ENCODE results near the gene KIRREL2. TPM values are rescaled to one million over a fixed set of nuclear protein-coding genes. Genes with fewer than 3 reads are reported as not detected.
"Not testable (repeated sequence)": the region's sequence is repeated elsewhere in the genome, so short reads cannot be mapped to it uniquely, and the experiment has no call there.

The KIRREL2 gene
- total RNA-seq, 1 donor from 2014 or later, result 0.12 TPM

GRCh38 chr19:35863018-35863417 lies 6.3 kb downstream of the KIRREL2 start:
- ATAC-seq (no peak), DNase-seq (no peak)
- intact Hi-C loops (cut with micrococcal nuclease), result no loop called here

GRCh38 chr19:35868172-35868822 lies 11.6 kb downstream of the KIRREL2 start, which contains the start of gene APLP1:
APLP1 (plus strand) TSS chr19:35868574; CDS start chr19:35868637, 63 bp downstream.
- intact Hi-C loops (cut with micrococcal nuclease), result no loop called here
- ATAC-seq (peak; percentile 96), DNase-seq (peak; percentile 86)

GRCh38 chr19:35868823-35869326 lies 12.2 kb downstream of the KIRREL2 start:
- no peak for DNase-seq
- intact Hi-C loops (cut with micrococcal nuclease), result no loop called here
- ATAC-seq, result no peak

GRCh38 chr19:35869327-35870123 lies 12.8 kb downstream of the KIRREL2 start:
- ATAC-seq (peak; percentile 73), DNase-seq (peak; percentile 78)
- intact Hi-C loops (cut with micrococcal nuclease), result no loop called here

- DNase-seq, ATAC-seq: not testable (repeated sequence)
These were observed 13.5 kb downstream of the KIRREL2 start for GRCh38 chr19:35870124-35870736.

GRCh38 chr19:35870798-35871197 lies 14.1 kb downstream of the KIRREL2 start:
- intact Hi-C loops (cut with micrococcal nuclease), result no loop called here
- ATAC-seq, result no peak
- DNase-seq, result no peak

More at GRCh38 chr19:35870124-35870736, 13.5 kb downstream of the KIRREL2 start:
- intact Hi-C loops (cut with micrococcal nuclease), result not testable (repeated sequence)

GRCh38 chr19:35871611-35872010 lies 14.9 kb downstream of the KIRREL2 start:
- intact Hi-C loops (cut with micrococcal nuclease), result no loop called here
- DNase-seq (no peak), ATAC-seq (no peak)

GRCh38 chr19:35872180-35872579 lies 15.5 kb downstream of the KIRREL2 start:
- DNase-seq, result no peak
- intact Hi-C loops (cut with micrococcal nuclease), result no loop called here

GRCh38 chr19:35874392-35874930 lies 17.8 kb downstream of the KIRREL2 start:
- ATAC-seq (no peak), DNase-seq (no peak)
- intact Hi-C loops (cut with micrococcal nuclease), result no loop called here

More at GRCh38 chr19:35872180-35872579, 15.5 kb downstream of the KIRREL2 start:
- ATAC-seq, result no peak

GRCh38 chr19:35879068-35879467 lies 22.4 kb downstream of the KIRREL2 start:
- no peak for ATAC-seq
- no peak for DNase-seq
- intact Hi-C loops (cut with micrococcal nuclease), result no loop called here

- intact Hi-C loops (cut with micrococcal nuclease), result no loop called here
- DNase-seq (peak; percentile 96), ATAC-seq (peak; percentile 98)
These were observed 23.1 kb downstream of the KIRREL2 start for GRCh38 chr19:35879770-35880317.

- DNase-seq (no peak), ATAC-seq (peak; percentile 34)
- intact Hi-C loops (cut with micrococcal nuclease), result no loop called here
These were observed 25.6 kb downstream of the KIRREL2 start for GRCh38 chr19:35882114-35882832.

GRCh38 chr19:35883882-35884281 lies 27.2 kb downstream of the KIRREL2 start:
- ATAC-seq (no peak), DNase-seq (no peak)
- intact Hi-C loops (cut with micrococcal nuclease), result no loop called here

- intact Hi-C loops (cut with micrococcal nuclease), result no loop called here
- no peak for DNase-seq
- ATAC-seq, result no peak
These were observed 28.6 kb downstream of the KIRREL2 start for GRCh38 chr19:35885225-35885738.

- ATAC-seq, result no peak
- DNase-seq, result no peak
- intact Hi-C loops (cut with micrococcal nuclease), result no loop called here
These were observed 29.2 kb downstream of the KIRREL2 start for GRCh38 chr19:35885904-35886303.

GRCh38 chr19:35887197-35887596 lies 30.5 kb downstream of the KIRREL2 start:
- ATAC-seq, result no peak
- intact Hi-C loops (cut with micrococcal nuclease), result no loop called here

GRCh38 chr19:35888398-35888797 lies 31.7 kb downstream of the KIRREL2 start:
- intact Hi-C loops (cut with micrococcal nuclease), result no loop called here
- DNase-seq (no peak), ATAC-seq (no peak)

More at GRCh38 chr19:35887197-35887596, 30.5 kb downstream of the KIRREL2 start:
- no peak for DNase-seq

GRCh38 chr19:35889370-35890112 lies 32.8 kb downstream of the KIRREL2 start:
- intact Hi-C loops (cut with micrococcal nuclease), result no loop called here
- no peak for DNase-seq
- ATAC-seq, result no peak

All from left ventricle myocardium superior (tissue), 1 donor.